Measurements from ENCODE around the gene ROCK2.

The ROCK2 gene

DNA sequence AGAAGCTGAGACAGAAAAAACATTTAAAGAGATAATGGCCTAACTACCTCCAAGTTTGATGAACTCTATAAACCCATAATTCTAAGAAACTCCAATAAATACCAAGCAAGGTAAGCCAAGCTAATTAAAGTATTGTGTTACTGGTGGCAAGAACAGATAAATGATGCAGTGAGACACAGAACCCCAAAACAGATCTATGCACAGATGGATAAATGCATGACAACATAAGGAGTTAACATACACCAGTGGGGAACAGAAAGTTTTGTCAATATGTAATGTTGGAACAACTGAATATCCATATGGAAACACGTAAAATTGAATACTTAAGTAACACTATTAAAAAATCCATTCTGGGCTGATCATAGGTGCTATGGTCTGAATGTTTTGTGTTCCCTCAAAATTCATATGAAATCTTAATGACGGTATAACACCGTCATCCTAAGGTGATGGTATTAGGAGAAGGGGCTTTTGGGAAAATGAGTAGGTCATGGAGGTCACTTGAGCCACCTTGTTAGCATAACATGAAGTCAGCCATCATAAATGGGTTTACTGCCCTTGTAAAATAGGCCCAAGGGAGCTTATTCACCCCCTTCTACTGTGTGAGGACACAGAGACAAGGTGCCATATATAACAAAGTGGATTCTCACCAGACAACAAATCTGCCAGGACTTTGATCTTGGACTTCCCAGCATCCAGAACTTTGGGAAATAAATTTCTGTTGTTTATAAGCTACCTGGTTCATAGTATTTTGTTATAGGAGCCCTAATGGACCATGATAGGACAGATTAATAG, 102.8 kb downstream of the ROCK2 start:
- TF ChIP-seq, protein P1, sequence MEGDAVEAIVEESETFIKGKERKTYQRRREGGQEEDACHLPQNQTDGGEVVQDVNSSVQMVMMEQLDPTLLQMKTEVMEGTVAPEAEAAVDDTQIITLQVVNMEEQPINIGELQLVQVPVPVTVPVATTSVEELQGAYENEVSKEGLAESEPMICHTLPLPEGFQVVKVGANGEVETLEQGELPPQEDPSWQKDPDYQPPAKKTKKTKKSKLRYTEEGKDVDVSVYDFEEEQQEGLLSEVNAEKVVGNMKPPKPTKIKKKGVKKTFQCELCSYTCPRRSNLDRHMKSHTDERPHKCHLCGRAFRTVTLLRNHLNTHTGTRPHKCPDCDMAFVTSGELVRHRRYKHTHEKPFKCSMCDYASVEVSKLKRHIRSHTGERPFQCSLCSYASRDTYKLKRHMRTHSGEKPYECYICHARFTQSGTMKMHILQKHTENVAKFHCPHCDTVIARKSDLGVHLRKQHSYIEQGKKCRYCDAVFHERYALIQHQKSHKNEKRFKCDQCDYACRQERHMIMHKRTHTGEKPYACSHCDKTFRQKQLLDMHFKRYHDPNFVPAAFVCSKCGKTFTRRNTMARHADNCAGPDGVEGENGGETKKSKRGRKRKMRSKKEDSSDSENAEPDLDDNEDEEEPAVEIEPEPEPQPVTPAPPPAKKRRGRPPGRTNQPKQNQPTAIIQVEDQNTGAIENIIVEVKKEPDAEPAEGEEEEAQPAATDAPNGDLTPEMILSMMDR (IDR thresholded peaks at IDR 0.05; ENCODE audit: low read depth, low read length, missing control alignments) = no peak
- H3K4me3 ChIP-seq (ENCODE audit: low read depth, low read length) = no peak overlapping the region
- no peak for DNase-seq (ENCODE audit: low read depth)

DNA sequence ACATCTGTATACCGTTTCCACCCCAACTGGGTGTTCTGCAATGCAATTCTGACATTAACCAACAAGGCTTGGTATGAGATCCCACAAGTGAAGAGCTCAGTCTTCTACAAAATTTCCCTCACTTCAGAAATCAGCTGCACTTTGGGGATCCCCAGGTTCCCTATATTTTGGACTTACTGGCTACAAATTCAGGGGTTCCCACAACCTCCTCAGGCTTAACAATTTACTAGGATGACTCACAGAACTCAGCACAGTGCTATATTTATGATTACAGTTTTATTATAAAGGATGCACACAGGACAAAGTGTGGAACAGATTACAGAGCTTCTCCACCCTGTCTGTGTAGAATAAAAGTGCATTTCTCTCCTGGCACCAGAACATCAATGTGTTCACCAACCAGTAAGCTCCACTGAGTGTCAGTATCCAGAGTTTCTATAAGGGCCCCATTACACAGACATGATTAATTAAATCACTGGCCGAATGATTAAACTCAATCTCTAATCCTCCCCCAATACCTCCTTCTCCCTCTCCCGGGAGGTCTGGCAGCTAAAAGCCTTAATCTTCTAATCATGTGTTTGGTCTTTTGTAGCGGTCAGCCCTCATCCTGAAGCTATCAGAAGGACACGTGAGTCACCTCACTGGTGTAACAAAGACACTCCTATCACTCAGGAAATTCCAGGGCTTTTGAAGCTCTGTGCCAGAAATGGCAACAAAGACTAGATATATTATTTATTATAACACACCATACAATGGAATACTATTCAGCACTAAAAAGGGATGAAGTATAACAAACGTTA, 104.6 kb downstream of the ROCK2 start:
- no peak overlapping the region for H3K4me3 ChIP-seq (ENCODE audit: low read depth, low read length)
- DNase-seq (ENCODE audit: low read depth) = no peak
- TF ChIP-seq, protein P1 (IDR thresholded peaks at IDR 0.05; ENCODE audit: low read depth, low read length, missing control alignments) = no peak

DNA sequence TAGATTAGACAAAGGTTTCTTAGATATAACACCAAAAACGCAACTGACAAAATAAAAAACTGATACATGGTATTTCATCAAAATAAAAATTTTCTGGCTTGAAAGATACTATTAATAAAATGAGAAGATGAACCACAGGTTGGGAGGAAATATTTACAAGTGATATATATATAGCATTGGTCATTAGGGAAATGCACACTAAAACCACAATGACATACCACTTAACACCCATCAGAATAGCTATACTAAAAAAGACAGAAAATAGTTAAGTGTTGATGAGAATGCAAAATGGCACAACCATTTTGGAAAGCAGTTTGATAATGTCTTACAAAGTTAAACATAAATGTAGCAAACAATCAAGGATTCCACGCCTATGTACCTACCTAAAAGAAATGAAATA, 105.3 kb downstream of the ROCK2 start:
- no peak for DNase-seq (ENCODE audit: low read depth)
- TF ChIP-seq, protein P1 (IDR thresholded peaks at IDR 0.05; ENCODE audit: low read depth, low read length, missing control alignments) = no peak
- H3K4me3 ChIP-seq (ENCODE audit: low read depth, low read length) = no peak overlapping the region

DNA sequence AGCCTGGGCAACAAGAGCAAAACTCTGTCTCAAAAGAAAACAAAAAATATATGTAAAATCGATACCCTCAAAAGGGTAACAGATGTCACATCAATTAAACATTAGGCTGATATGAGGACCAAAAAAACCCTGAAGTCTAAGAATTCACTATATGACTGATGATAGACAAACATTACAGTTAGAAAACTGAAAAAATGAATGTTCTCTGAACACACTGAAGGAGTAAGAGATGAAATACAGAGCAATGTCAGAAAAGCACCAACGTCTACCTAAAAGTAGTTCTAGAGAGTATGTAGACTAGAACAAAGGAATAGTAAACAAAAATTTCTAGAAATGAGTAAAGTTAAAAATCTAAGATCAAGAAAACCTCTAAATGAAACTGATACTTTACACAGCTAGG, 107.3 kb downstream of the ROCK2 start:
- no peak for DNase-seq (ENCODE audit: low read depth)
- TF ChIP-seq, protein P1 (IDR thresholded peaks at IDR 0.05; ENCODE audit: low read depth, low read length, missing control alignments) = no peak
- no peak overlapping the region for H3K4me3 ChIP-seq (ENCODE audit: low read depth, low read length)

DNA sequence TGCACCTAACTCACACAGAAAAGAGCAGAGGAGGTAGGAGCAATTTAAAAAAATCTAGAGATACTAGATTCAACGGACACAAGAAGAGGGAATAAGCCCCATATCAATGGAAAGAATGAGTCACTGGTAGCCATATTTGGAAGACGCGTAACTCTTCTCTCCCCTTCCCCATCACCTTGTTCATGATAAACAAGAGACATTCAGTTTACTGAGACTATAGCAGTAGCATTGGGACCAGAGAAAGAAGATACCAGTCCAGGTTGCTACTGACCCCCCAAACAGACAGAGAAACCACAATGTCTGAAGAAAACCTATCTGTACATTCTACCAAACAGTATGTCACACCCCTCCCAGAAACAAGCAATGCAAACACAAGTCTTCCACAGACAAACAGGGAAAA, 108.1 kb downstream of the ROCK2 start:
- TF ChIP-seq, protein P1 (IDR thresholded peaks at IDR 0.05; ENCODE audit: low read depth, low read length, missing control alignments) = no peak
- no peak for DNase-seq (ENCODE audit: low read depth)
- no peak overlapping the region for H3K4me3 ChIP-seq (ENCODE audit: low read depth, low read length)

DNA sequence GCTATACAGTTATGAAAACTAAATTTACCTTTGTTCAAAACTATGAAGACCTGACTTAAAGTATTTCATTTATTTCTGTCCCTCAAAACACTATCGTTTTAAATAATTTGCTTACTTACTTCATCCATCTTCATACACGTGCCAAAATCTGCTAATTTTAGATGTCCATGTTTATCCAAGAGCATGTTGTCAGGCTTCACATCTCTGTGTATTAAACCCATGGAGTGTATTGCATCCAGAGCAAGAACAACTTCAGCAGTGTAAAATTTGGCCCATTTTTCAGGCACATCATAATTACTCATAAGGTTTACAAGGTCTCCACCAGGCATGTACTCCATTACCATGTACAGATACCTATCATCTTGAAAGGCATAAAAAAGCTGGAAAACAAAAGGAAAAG, 108.9 kb downstream of the ROCK2 start:
- DNase-seq (ENCODE audit: low read depth) = no peak
- H3K4me3 ChIP-seq (ENCODE audit: low read depth, low read length) = no peak overlapping the region
- TF ChIP-seq, protein P1 (IDR thresholded peaks at IDR 0.05; ENCODE audit: low read depth, low read length, missing control alignments) = no peak

All from GM12864 (cell line).